Spleen (tissue), 7 donors: ENCODE data around the gene CHL1.

ENCODE experiments used
- CTCF ChIP-seq, 11 experiments: fragments of 200-600 bp in 7 of 11; fragments of 450-650 bp in 4 of 11; sonication (generic) in 4 of 11; IDR thresholded peaks in 8 of 11; conservative IDR thresholded peaks in 3 of 11; 1 replicate in 7 of 11; 2 replicates in 4 of 11; pipeline versions ENCODE4 v1.4.0 to v1.8.0; 2016 to 2021; ENCODE audit warnings: antibody characterized with exemption in 11 of 11, inconsistent platforms in 4 of 11, mild to moderate bottlenecking in 1 of 11
- POLR2A ChIP-seq, 3 donors: fragments of 450-650 bp; IDR thresholded peaks; one replicate each; pipeline ENCODE4 v1.5.1; 2017; ENCODE audit warnings: antibody characterized with exemption in 3 of 3, mild to moderate bottlenecking in 1 of 3
- POLR2AphosphoS5 ChIP-seq, 3 donors: sonication (generic); formaldehyde crosslinking; IDR thresholded peaks; one replicate each; pipeline ENCODE4 v1.5.1; 2017; ENCODE audit warnings: antibody characterized with exemption in 3 of 3
- donor health status: DM: no; HTN: no; CAD: no; lungs with moderate emphysema.
- donor health status: DM: no; HTN: no; CAD: no.
- donor health status: DM: no; HTN: no; CAD: no.

DNA sequence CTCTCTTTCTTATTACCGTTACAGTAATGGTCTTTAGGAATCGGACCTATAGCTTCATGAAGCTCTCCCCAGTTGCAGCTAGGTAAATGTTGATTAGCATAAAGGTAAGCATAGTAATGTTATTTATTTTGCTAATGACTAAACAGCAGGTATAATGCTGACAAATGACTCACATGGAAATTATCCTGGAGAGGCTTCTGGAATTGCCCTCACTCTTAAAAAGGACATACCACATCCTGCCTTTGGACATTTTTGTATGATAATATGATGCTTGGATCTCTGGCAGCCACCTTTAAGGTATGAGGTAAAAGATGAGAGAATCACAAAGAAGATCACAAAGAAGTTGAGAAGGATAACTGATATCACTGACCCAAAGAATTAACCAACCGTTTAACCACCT, 238.6 kb downstream of the CHL1 start:
- TF ChIP-seq CTCF (IDR thresholded peaks at IDR 0.05 in 8 of 11, conservative IDR thresholded peaks at IDR 0.05 in 3 of 11) (no peak), POLR2AphosphoS5 (IDR thresholded peaks at IDR 0.05) (no peak), POLR2A (IDR thresholded peaks at IDR 0.05) (no peak)
